Lower leg skin (tissue), 4 donors: ENCODE measurements around the gene CYB5R2. TPM values are rescaled to one million over a fixed set of nuclear protein-coding genes. Genes with fewer than 3 reads are reported as not detected.
"Not testable (repeated sequence)": the region's sequence is repeated elsewhere in the genome, so short reads cannot be mapped to it uniquely, and the experiment has no call there.

Experiments used
- DNase-seq, 2 donors: peaks; one replicate each; pipeline ENCODE4 v3.0.0-alpha.2; 2019; ENCODE audit warnings: low spot score in 2 of 2
- H3K4me3 ChIP-seq: fragments of 200-600 bp; sonication (generic); 2 replicates; pipeline ENCODE4 v1.5.1; 2017; ENCODE audit warnings: mild to moderate bottlenecking, low read depth; ENCODE audit not compliant: poor library complexity, severe bottlenecking
- POLR2A ChIP-seq, 2 donors: fragments of 450-650 bp; IDR thresholded peaks; one replicate each; pipeline ENCODE4 v1.6.1; 2016 to 2017; ENCODE audit warnings: antibody characterized with exemption in 2 of 2, mild to moderate bottlenecking in 1 of 2, moderate library complexity in 1 of 2
- WGBS, 2 donors: methylation state at CpG; one replicate each; pipeline ENCODE4 v1.1.5; 2018; 5-methylcytosine and 5-hydroxymethylcytosine counted together
- intact Hi-C: fragments of 100-400 bp; cut with DNase I; formaldehyde crosslinking; loops from one replicate; pipeline ENCODE4 v1.15.0; 2023; ENCODE audit warnings: low total_unique reads
- total RNA-seq, 4 donors: library from RNA; depleted of rRNA; stranded (reverse); fragments of >200 nt; gene quantifications; one replicate each; pipeline ENCODE4 v1.1.0, GENCODE V29; 2016
- TF ChIP-seq, protein P1 (sequence below), 3 donors: fragments of 450-650 bp; IDR thresholded peaks; one replicate each; pipeline ENCODE4 v1.5.1; 2016; ENCODE audit warnings: antibody characterized with exemption in 3 of 3, mild to moderate bottlenecking in 3 of 3, moderate library complexity in 2 of 3

CYB5R2 gene
- total RNA-seq, 4 donors from 2014 or later = 37.2 to 90.0 (median 40.5) TPM

DNA sequence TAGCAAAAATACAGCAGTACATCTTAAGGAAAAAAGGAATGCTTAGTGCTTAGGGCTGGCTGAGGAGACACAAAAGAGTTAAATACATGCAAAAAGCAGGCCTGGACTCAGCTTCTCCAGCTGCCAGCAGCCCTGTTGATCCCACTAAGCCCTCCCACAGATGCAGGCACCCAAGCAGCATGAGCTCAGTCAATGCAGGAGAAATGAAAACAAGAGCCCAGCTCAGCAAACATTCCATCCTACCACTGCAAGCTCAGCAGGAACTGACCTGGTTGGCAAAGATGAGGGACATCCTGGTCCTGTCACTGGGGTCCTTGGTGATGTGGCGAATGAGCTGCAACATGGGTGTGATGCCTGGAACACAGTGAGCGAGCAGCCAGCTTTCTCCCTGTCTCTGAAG, 5.8 kb downstream of the CYB5R2 start:
- DNase-seq = no peak
- WGBS, 2 donors = 90 to 91% methylated on average over 2 of the region's 2 CpGs
- H3K4me3 ChIP-seq = no peak overlapping the region
- no peak for TF ChIP-seq POLR2A (IDR thresholded peaks at IDR 0.05)
- TF ChIP-seq, protein P1, sequence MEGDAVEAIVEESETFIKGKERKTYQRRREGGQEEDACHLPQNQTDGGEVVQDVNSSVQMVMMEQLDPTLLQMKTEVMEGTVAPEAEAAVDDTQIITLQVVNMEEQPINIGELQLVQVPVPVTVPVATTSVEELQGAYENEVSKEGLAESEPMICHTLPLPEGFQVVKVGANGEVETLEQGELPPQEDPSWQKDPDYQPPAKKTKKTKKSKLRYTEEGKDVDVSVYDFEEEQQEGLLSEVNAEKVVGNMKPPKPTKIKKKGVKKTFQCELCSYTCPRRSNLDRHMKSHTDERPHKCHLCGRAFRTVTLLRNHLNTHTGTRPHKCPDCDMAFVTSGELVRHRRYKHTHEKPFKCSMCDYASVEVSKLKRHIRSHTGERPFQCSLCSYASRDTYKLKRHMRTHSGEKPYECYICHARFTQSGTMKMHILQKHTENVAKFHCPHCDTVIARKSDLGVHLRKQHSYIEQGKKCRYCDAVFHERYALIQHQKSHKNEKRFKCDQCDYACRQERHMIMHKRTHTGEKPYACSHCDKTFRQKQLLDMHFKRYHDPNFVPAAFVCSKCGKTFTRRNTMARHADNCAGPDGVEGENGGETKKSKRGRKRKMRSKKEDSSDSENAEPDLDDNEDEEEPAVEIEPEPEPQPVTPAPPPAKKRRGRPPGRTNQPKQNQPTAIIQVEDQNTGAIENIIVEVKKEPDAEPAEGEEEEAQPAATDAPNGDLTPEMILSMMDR (IDR thresholded peaks at IDR 0.05) = no peak
- intact Hi-C loops = no loop called here

DNA sequence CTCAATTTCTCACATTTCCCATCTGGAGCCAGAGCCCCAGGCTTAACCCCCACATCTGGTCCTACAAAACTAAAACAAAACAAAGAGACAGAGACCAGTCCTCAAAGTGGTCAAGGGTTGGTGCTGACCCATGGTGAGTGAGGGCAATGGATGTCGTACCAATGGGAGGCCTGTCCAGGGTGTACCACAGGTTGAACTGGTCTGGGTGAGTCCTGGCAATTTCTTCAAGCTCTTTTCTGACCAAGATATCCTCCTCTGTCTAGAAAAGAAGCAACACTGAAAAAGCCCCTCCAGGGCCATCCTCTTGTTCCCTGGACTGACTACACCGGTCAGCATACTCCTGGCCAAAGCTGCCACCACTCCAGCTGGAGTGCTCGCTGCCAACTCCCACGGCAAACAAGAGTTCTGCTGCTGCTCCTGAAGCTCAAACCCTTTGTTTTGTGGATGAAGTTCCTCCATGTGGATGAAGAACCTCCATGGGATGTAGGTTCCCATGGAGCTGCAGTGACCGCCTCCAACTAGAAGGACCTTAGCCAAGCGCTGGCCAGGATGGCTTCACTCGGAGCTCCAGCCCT, 6.9 kb downstream of the CYB5R2 start:
- no peak for DNase-seq
- intact Hi-C loops = no loop called here
- WGBS, 2 donors = 76 to 83% methylated on average over 7 of the region's 7 CpGs
- TF ChIP-seq POLR2A (IDR thresholded peaks at IDR 0.05) = no peak
- TF ChIP-seq, protein P1 (IDR thresholded peaks at IDR 0.05) = no peak
- H3K4me3 ChIP-seq = no peak overlapping the region

DNA sequence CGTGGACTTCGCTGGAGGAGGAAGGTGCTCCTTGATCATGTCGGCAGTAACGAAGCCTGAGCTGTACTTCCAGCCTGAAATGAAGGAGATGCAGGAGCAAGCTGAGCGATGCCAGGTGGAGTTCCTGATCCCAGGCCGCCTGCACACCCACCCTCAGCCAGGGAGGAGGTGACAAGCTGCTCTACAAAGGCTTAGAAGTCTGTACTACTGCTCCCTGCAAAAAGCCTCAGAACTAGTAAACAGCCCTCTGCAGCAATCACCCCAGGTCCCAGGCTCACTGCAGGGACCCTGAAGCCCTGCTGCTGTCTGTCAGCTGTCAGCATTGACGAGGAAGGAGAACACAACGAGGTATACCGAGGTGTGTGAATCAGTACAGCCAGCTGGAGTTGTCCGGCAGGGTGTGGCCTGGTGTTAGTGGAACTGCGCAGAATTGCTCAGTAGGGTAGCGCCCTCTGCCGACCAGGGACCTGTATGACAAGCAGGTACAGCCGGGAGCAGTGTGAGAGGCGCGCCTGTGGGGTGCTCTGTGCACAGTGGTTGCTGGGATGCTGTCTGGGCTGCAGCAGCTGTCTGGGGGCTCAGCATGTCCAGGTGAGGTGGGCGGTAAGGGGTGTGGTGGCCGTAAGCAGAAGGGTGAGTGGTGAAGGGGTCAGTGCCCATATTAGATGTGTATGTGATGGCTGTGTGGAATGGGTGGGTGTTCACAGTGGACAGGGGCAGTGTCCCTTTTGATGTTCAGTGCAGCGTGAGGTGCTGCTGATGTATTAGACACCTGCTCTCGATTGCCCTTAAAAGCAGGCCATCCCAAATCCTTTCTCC, 7.6 kb downstream of the CYB5R2 start:
- WGBS, 2 donors = 49 to 63% methylated on average over 19 to 20 of the region's 20 CpGs
- no peak for TF ChIP-seq POLR2A (IDR thresholded peaks at IDR 0.05)
- TF ChIP-seq, protein P1 (IDR thresholded peaks at IDR 0.05) = peak in 1 of 3 donors; percentile 64
- H3K4me3 ChIP-seq = no peak overlapping the region
- intact Hi-C loops = no loop called here
- peak; percentile 64 to 94 for DNase-seq

DNA sequence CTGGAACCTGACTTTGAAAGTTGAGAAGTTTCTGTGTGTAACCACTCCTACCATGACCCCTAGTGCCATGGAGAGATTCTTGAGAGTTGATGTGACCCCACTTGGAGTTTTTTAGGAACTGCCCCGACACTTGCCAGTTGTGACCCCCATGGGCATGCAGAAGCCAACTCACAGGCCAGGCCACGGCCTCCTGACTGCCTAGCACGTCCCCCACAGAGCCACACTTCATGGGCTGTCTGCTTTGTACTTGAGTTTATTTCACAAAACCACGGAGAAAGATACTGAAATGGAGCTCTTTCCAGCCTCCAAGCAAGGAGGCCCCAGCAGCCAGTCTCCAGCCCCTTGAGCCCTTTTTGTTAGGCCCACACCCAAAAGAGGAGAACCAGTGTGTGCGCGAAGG, 8.4 kb downstream of the CYB5R2 start:
- TF ChIP-seq POLR2A (IDR thresholded peaks at IDR 0.05) = no peak
- TF ChIP-seq, protein P1 (IDR thresholded peaks at IDR 0.05) = no peak
- DNase-seq = no peak
- intact Hi-C loops = no loop called here
- WGBS, 2 donors = 77 to 96% methylated on average over 6 of the region's 6 CpGs
- H3K4me3 ChIP-seq = no peak overlapping the region

DNA sequence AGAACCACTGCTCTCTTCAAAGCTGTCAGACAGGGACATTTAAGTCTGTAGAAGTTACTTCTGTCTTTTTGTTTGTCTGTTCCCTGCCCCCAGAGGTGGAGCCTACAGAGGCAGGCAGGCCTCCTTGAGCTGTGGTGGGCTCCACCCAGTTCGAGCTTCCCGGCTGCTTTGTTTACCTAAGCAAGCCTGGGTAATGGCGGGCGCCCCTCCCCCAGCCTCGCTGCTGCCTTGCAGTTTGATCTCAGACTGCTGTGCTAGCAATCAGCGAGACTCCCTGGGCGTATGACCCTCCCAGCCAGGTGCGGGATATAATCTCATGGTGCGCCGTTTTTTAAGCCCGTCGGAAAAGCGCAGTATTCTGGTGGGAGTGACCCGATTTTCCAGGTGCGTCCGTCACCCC, 9.8 kb downstream of the CYB5R2 start:
- intact Hi-C loops, H3K4me3 ChIP-seq, DNase-seq: not testable (repeated sequence)
- 81 to 92% methylated on average over 12 to 16 of the region's 16 CpGs for WGBS, 2 donors

DNA sequence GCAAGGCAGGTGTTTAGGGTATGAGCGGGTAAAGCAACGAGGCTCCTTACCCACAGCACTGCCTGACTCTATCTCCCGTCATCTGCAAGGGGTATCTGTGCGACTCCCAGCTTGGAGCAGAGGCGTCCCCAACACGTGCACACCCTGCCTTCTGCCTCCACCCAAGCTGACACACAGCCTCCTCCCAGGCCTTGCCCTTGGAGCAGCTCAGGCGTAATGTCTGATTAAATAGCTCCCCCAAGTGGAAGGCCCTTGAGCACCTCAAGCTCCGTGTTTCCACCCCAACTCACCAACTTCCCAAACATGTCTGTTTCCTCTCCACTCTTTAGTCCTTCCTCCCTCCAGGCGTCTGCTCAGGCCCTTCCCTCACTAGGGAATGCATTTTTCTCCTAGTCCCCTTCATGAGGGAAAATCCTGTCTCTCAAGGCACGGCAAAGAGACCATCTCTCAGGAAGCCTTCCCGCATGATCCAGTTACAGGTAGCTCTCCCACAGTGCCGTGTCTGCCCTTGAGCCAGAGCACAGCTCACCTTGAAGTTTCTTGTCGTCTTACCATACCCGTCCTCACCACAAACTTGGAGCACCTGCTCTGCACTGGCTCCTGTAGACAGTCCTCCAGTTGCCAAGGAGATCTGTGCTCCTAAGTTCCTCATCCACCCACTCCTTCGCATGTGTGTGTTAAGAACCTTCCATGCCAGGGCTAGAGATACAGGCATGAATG, 15.8 kb downstream of the CYB5R2 start:
- TF ChIP-seq POLR2A (IDR thresholded peaks at IDR 0.05) = no peak
- TF ChIP-seq, protein P1 (IDR thresholded peaks at IDR 0.05) = no peak
- no peak overlapping the region for H3K4me3 ChIP-seq
- WGBS, 2 donors = 52 to 53% methylated on average over 15 of the region's 15 CpGs
- DNase-seq = peak; percentile 76 to 91
- intact Hi-C loops = loop anchor here (5.0 kb wide), 1 partner anchor 85 kb away; no protein-coding TSS in a partner anchor
